Measurements from ENCODE around the gene TCF20.

TCF20 gene

DNA sequence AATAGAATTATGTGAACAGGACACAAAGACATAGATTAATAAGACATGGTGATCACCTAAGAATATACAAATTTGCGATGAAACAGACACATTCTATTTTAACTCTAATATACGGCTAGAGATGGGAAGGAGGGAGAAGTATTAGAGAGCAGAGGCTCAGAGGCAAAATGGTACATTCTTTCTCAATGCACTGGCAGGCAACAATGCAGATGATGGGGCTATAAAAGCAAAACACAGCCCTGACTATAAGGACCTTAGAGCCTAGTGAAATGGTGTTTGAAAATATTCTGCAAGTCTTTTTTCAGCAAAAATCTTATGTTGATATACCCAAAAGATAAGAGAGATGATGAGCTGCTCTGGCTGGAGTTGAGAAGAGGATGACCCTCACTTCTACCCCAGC lies 13.1 kb downstream of the TCF20 start:
- TF ChIP-seq, protein P1, sequence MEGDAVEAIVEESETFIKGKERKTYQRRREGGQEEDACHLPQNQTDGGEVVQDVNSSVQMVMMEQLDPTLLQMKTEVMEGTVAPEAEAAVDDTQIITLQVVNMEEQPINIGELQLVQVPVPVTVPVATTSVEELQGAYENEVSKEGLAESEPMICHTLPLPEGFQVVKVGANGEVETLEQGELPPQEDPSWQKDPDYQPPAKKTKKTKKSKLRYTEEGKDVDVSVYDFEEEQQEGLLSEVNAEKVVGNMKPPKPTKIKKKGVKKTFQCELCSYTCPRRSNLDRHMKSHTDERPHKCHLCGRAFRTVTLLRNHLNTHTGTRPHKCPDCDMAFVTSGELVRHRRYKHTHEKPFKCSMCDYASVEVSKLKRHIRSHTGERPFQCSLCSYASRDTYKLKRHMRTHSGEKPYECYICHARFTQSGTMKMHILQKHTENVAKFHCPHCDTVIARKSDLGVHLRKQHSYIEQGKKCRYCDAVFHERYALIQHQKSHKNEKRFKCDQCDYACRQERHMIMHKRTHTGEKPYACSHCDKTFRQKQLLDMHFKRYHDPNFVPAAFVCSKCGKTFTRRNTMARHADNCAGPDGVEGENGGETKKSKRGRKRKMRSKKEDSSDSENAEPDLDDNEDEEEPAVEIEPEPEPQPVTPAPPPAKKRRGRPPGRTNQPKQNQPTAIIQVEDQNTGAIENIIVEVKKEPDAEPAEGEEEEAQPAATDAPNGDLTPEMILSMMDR (IDR thresholded peaks at IDR 0.05), result no peak
- TF ChIP-seq ZFX (IDR thresholded peaks at IDR 0.05; ENCODE audit: borderline replicate concordance), result no peak
- H3K27ac ChIP-seq, result no peak overlapping the region

DNA sequence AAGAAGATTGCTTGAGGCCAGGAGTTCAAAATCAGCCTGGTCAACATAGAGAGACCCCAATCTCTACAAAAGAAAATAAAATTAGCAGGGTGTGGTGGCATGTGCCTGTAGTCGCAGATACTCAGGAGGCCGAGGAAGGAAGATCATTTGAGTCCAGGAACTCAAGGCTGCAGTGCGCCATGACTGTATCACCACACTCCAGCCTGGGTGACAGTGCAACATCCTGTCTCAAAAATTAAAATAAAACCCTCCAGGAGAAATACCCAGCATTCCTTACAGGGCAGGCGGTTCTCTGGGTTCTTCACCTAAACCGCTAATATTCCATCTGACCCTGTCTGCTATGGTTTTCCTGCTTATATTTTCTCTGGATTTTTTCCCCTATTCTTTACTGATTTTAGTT lies 13.5 kb downstream of the TCF20 start:
- TF ChIP-seq, protein P1 (IDR thresholded peaks at IDR 0.05), result no peak
- TF ChIP-seq ZFX (IDR thresholded peaks at IDR 0.05; ENCODE audit: borderline replicate concordance), result no peak
- no peak overlapping the region for H3K27ac ChIP-seq

DNA sequence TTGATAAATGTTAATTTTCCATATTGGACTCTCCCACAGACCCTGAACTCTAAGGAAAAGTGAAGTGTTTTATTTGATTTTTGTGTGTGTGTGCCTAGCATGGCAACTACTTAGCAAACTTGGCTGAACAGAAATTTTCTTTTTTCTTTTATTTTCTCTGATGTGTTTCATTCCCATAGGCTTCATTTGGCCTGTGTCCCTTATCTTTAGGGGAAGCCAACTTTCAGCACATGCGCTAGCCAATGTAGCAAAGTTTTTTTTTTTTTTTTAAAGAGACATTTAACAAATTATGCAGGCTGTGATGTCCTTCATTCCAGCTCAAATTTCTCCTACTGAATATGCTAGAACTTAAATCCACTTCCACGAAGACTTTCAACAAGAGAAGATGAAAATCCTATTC lies 14.2 kb downstream of the TCF20 start:
- TF ChIP-seq, protein P1 (IDR thresholded peaks at IDR 0.05), result no peak
- no peak for TF ChIP-seq ZFX (IDR thresholded peaks at IDR 0.05; ENCODE audit: borderline replicate concordance)

DNA sequence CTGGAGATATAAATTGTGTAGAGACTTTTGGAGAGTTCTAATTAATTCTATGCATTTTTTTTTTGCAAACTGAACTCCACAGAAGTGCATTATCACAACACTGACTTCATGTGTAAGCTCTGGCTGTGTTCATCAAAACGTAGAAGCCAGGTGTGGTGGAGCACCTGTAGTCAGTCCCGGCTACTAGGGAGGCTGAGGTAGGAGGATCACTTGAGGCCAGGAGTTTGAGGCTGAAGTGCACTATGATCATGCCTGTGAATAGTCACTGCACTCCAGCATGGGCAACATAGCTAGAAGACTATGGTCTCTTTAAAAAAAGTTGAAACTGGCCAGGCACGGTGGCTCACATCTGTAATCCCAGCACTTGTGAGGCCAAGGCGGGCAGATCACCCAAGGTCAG lies 20.6 kb downstream of the TCF20 start:
- TF ChIP-seq ZFX (IDR thresholded peaks at IDR 0.05; ENCODE audit: borderline replicate concordance), result no peak
- TF ChIP-seq, protein P1 (IDR thresholded peaks at IDR 0.05), result no peak
- no peak overlapping the region for H3K27ac ChIP-seq

More for the DNA sequence above, 14.2 kb downstream of the TCF20 start:
- no peak overlapping the region for H3K27ac ChIP-seq

DNA sequence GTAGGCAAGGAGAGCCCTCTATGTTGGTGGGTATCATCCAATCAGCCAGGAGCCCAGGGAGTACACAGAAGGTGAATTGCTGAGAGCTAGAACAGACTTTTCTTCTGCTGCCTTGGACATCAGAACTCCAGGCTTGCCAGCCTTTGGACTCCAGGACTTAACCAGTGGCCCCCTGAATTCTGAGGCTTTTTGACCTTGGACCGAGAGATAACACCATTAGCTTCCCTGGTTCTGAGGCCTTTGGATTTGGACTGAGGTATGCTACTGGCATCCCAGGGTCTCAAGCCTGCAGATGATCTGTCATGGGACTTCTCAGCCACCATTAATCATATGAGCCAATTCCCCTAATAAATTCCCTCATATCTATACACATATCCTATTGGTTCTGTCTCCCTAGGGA lies 21.5 kb downstream of the TCF20 start:
- H3K27ac ChIP-seq, result no peak overlapping the region
- TF ChIP-seq ZFX (IDR thresholded peaks at IDR 0.05; ENCODE audit: borderline replicate concordance), result no peak
- TF ChIP-seq, protein P1 (IDR thresholded peaks at IDR 0.05), result no peak

DNA sequence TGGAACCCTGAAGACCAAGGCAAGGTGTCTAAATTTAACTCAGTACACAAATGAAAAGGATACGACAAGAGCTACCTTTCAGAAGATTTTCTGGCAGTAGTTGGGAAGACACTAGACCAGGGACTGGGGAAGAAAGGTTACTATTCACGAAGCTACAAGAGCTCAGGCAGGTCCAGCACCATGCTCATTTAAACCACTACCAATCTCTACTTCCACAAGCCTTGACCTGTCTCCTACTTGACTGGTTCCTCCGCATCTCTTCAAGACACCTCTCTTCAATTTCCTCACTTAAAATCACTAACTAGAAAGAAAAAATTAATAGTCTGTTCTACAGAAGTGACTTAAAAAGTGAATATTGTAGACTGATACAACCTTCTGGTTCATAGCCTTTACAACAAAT lies 22.9 kb downstream of the TCF20 start:
- no peak overlapping the region for H3K27ac ChIP-seq
- TF ChIP-seq, protein P1 (IDR thresholded peaks at IDR 0.05), result no peak
- no peak for TF ChIP-seq ZFX (IDR thresholded peaks at IDR 0.05; ENCODE audit: borderline replicate concordance)

DNA sequence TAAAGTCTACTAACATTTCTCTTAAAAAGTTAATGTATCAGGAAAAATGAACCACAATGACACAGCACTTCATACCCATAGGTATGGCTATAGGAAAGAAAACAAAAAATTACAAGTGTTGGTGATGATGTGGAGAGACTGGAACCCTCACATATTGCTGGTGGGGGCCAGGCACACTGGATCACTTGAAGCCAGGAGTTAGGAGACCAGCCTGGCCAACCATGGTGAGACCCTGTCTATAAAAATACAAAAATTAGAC lies 26.7 kb downstream of the TCF20 start:
- TF ChIP-seq, protein P1 (IDR thresholded peaks at IDR 0.05), result no peak
- no peak for TF ChIP-seq ZFX (IDR thresholded peaks at IDR 0.05; ENCODE audit: borderline replicate concordance)
- no peak overlapping the region for H3K27ac ChIP-seq

Measured in 22Rv1 (cell line).